ENCODE data around the gene IL19.

IL19 gene

DNA sequence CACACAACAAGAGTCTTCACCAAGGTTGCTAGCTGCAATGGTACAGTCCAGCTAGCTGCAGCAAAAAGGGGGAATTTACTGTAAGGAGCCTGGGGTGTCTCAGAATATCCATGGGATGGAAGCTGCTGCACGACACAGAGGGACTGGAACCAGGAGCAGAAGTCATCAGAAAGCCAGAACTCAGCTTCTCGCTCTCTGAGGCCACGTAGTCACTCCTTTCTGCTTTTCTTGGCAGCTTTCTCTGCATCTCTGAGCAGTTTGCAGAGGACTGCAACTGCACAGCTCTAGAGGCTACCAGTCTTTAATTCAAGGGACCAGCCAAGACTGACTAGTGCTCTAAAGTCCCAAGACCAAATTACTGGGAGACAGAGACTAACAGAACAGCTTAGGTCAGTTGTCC is 28.7 kb downstream of the IL19 start:
- Histone ChIP-seq H2AFZ (ENCODE audit: low read length) (no peak overlapping the region), H3K9me2 (replicated peaks; ENCODE audit: low read depth, low read length) (no peaks in the 10 kb centered on the region), H3K4me1 (ENCODE audit: insufficient read depth, low read length, poor library complexity, severe bottlenecking) (peaks cover 82% of the 10 kb centered on the region), H4K20me1 (ENCODE audit: insufficient read depth, low read length, poor library complexity, severe bottlenecking) (no peaks in the 10 kb centered on the region), H3K9ac (ENCODE audit: low read depth, low read length, poor library complexity, severe bottlenecking) (no peak overlapping the region), H3F3A (ENCODE audit: low read depth) (no peaks in the 10 kb centered on the region), H3K9me3 (ENCODE audit: insufficient read depth, low read depth, low read length) (no peaks in the 10 kb centered on the region), H3K27me3 (ENCODE audit: insufficient read depth, low read length, poor library complexity, severe bottlenecking) (no peaks in the 10 kb centered on the region), H3K79me2 (ENCODE audit: insufficient read depth, low read length) (no peaks in the 10 kb centered on the region), H3K4me3 (ENCODE audit: low read length, poor library complexity, severe bottlenecking) (no peak overlapping the region), H3K36me3 (ENCODE audit: insufficient read depth, low read length) (no peaks in the 10 kb centered on the region), H3K4me2 (ENCODE audit: low read depth, low read length, poor library complexity, severe bottlenecking) (no peak overlapping the region)
- TF ChIP-seq, protein P1, sequence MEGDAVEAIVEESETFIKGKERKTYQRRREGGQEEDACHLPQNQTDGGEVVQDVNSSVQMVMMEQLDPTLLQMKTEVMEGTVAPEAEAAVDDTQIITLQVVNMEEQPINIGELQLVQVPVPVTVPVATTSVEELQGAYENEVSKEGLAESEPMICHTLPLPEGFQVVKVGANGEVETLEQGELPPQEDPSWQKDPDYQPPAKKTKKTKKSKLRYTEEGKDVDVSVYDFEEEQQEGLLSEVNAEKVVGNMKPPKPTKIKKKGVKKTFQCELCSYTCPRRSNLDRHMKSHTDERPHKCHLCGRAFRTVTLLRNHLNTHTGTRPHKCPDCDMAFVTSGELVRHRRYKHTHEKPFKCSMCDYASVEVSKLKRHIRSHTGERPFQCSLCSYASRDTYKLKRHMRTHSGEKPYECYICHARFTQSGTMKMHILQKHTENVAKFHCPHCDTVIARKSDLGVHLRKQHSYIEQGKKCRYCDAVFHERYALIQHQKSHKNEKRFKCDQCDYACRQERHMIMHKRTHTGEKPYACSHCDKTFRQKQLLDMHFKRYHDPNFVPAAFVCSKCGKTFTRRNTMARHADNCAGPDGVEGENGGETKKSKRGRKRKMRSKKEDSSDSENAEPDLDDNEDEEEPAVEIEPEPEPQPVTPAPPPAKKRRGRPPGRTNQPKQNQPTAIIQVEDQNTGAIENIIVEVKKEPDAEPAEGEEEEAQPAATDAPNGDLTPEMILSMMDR (conservative IDR thresholded peaks at IDR 0.05; ENCODE audit: low read length), result no peak
- TF ChIP-seq EZH2phosphoT487 (IDR thresholded peaks at IDR 0.05; ENCODE audit: borderline replicate concordance), result no peak

DNA sequence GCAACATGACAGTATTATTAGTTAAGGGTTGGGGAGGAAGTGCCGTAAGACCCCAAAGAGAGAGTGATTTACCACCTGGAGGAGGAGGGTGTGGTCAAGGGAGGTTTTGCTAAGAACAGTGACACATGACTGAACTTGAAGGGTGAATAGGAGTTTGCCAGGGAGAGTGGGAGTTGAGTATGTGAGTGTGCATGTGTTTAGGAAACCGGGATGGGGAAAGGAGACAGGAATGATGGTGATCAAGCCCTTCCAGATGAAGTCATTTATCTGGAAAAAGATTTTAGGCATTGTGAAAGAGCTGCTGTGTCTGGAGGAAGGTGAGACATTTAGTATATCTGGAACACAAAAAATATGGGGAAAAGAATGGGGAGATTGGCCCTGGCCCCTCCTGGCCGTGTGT is 29.8 kb downstream of the IL19 start:
- Histone ChIP-seq H3K4me2 (ENCODE audit: low read depth, low read length, poor library complexity, severe bottlenecking) (peak overlapping the region; percentile 22), H3K4me3 (ENCODE audit: low read length, poor library complexity, severe bottlenecking) (no peak overlapping the region), H3K27me3 (ENCODE audit: insufficient read depth, low read length, poor library complexity, severe bottlenecking) (no peaks in the 10 kb centered on the region), H3K9me2 (replicated peaks; ENCODE audit: low read depth, low read length) (no peaks in the 10 kb centered on the region), H3K9me3 (ENCODE audit: insufficient read depth, low read depth, low read length) (no peaks in the 10 kb centered on the region), H3K9ac (ENCODE audit: low read depth, low read length, poor library complexity, severe bottlenecking) (no peak overlapping the region), H3K4me1 (ENCODE audit: insufficient read depth, low read length, poor library complexity, severe bottlenecking) (peaks cover 74% of the 10 kb centered on the region), H2AFZ (ENCODE audit: low read length) (no peak overlapping the region), H3K79me2 (ENCODE audit: insufficient read depth, low read length) (no peaks in the 10 kb centered on the region), H3F3A (ENCODE audit: low read depth) (no peaks in the 10 kb centered on the region), H3K36me3 (ENCODE audit: insufficient read depth, low read length) (no peaks in the 10 kb centered on the region), H4K20me1 (ENCODE audit: insufficient read depth, low read length, poor library complexity, severe bottlenecking) (no peaks in the 10 kb centered on the region)
- TF ChIP-seq, protein P1 (conservative IDR thresholded peaks at IDR 0.05; ENCODE audit: low read length), result no peak
- no peak for TF ChIP-seq EZH2phosphoT487 (IDR thresholded peaks at IDR 0.05; ENCODE audit: borderline replicate concordance)

DNA sequence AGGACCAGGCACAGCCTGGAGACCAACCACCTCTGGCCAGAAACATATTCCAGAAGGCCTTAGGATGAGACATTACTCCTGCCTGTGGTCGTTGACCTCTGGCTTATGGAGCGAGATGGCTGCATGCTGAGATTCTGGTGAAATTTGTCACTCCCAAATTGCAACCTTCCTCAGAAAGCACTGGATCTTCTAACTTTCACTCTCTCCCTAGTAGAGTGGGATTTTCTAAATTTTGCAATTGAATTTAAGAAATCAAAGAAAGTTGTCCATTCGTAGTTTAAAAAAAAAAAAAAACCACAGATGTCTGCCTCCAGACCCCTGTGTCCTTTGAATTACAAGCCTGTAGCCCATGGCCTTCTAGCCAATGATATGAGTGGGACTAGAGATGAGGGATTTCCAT is 30.3 kb downstream of the IL19 start:
- H3K4me1 ChIP-seq (ENCODE audit: insufficient read depth, low read length, poor library complexity, severe bottlenecking), result peaks cover 73% of the 10 kb centered on the region
- H3K9me2 ChIP-seq (replicated peaks; ENCODE audit: low read depth, low read length), result no peaks in the 10 kb centered on the region
- H3K9ac ChIP-seq (ENCODE audit: low read depth, low read length, poor library complexity, severe bottlenecking), result no peak overlapping the region
- no peak overlapping the region for H3K4me3 ChIP-seq (ENCODE audit: low read length, poor library complexity, severe bottlenecking)
- no peaks in the 10 kb centered on the region for H4K20me1 ChIP-seq (ENCODE audit: insufficient read depth, low read length, poor library complexity, severe bottlenecking)
- no peaks in the 10 kb centered on the region for H3K9me3 ChIP-seq (ENCODE audit: insufficient read depth, low read depth, low read length)
- H2AFZ ChIP-seq (ENCODE audit: low read length), result no peak overlapping the region; the same call in 1 of the 2 replicates
- H3K79me2 ChIP-seq (ENCODE audit: insufficient read depth, low read length), result no peaks in the 10 kb centered on the region
- no peaks in the 10 kb centered on the region for H3F3A ChIP-seq (ENCODE audit: low read depth)
- no peaks in the 10 kb centered on the region for H3K27me3 ChIP-seq (ENCODE audit: insufficient read depth, low read length, poor library complexity, severe bottlenecking)
- no peak overlapping the region for H3K4me2 ChIP-seq (ENCODE audit: low read depth, low read length, poor library complexity, severe bottlenecking)
- H3K36me3 ChIP-seq (ENCODE audit: insufficient read depth, low read length), result no peaks in the 10 kb centered on the region
- no peak for TF ChIP-seq EZH2phosphoT487 (IDR thresholded peaks at IDR 0.05; ENCODE audit: borderline replicate concordance)
- TF ChIP-seq, protein P1 (conservative IDR thresholded peaks at IDR 0.05; ENCODE audit: low read length), result no peak

All from Loucy (cell line).